NCI-H1694 (cell line): ENCODE measurements around the gene RSL1D1.

ENCODE experiments used
- DNase-seq: peaks from one replicate; lab custom pipeline; 2025; lab: John Stamatoyannopoulos, UW

RSL1D1 gene

GRCh38 chr16:11851294-11852091, at the start of gene RSL1D1:
Gene RSL1D1, minus strand, starts transcription at chr16:11851542. Its CDS starts 30 bp downstream, at chr16:11851512.
- peak; percentile 76 for DNase-seq

GRCh38 chr16:11901091-11901490, 49.7 kb upstream of the RSL1D1 start:
- no peak for DNase-seq

- no peak for DNase-seq
Measured at GRCh38 chr16:11896486-11897176, 45.3 kb upstream of the RSL1D1 start.

GRCh38 chr16:11893571-11893970, 42.2 kb upstream of the RSL1D1 start:
- no peak for DNase-seq

- no peak for DNase-seq
Measured at GRCh38 chr16:11892761-11893160, 41.4 kb upstream of the RSL1D1 start.

GRCh38 chr16:11890231-11890965, 39.1 kb upstream of the RSL1D1 start:
- DNase-seq: no peak

- no peak for DNase-seq
Measured at GRCh38 chr16:11886881-11887280, 35.5 kb upstream of the RSL1D1 start.

- no peak for DNase-seq
Measured at GRCh38 chr16:11884035-11884434, 32.7 kb upstream of the RSL1D1 start.

- DNase-seq: no peak
Measured at GRCh38 chr16:11880007-11880406, 28.7 kb upstream of the RSL1D1 start.

- no peak for DNase-seq
Measured at GRCh38 chr16:11877374-11877773, 26.0 kb upstream of the RSL1D1 start.

GRCh38 chr16:11876306-11876705, 25.0 kb upstream of the RSL1D1 start:
- no peak for DNase-seq

- no peak for DNase-seq
Measured at GRCh38 chr16:11875721-11876120, 24.4 kb upstream of the RSL1D1 start.

GRCh38 chr16:11871193-11871592, 19.9 kb upstream of the RSL1D1 start:
- no peak for DNase-seq

- no peak for DNase-seq
Measured at GRCh38 chr16:11870399-11870798, 19.1 kb upstream of the RSL1D1 start.

GRCh38 chr16:11869353-11870228, 18.2 kb upstream of the RSL1D1 start:
- DNase-seq: no peak

GRCh38 chr16:11868412-11868980, 17.2 kb upstream of the RSL1D1 start:
- DNase-seq: no peak

- DNase-seq: no peak
Measured at GRCh38 chr16:11862489-11862888, 11.1 kb upstream of the RSL1D1 start.

GRCh38 chr16:11857161-11857560, 5.8 kb upstream of the RSL1D1 start:
- no peak for DNase-seq

GRCh38 chr16:11852092-11852809, 909 bp upstream of the RSL1D1 start:
- no peak for DNase-seq

- DNase-seq: no peak
Measured at GRCh38 chr16:11848842-11849241, 2.5 kb downstream of the RSL1D1 start.

- no peak for DNase-seq
Measured at GRCh38 chr16:11844499-11844898, 6.8 kb downstream of the RSL1D1 start.
